CD4-positive, alpha-beta T cell (primary cell): ENCODE data around the gene BCAT1. TPM values are rescaled to one million over a fixed set of nuclear protein-coding genes. Genes with fewer than 3 reads are reported as not detected.

Experiments
- ATAC-seq: fragments of 200-7000 bp; cut with Tn5 transposase; one replicate; pipeline ENCODE4 v1.10.0; 2022; ENCODE audit warnings: mild to moderate bottlenecking; ENCODE audit not compliant: poor library complexity
- CTCF ChIA-PET: fragments of 350-600 bp; sonication (Branson Sonifier 250); formaldehyde crosslinking; loops from one replicate; lab custom pipeline; 2021; ENCODE audit warnings: antibody characterized with exemption, inconsistent platforms; lab: Charles Lee
- POLR2A ChIA-PET: fragments of 350-600 bp; sonication (Branson Sonifier 250); formaldehyde crosslinking; loops from one replicate; lab custom pipeline; 2021; ENCODE audit warnings: antibody characterized with exemption, inconsistent platforms; lab: Charles Lee
- DNase-seq, 14 experiments: peaks; one replicate each; pipeline ENCODE4 v3.0.0-alpha.2; 2013 to 2020; ENCODE audit warnings: mixed read lengths in 2 of 14
- H3K27ac ChIP-seq, 2 donors: one replicate each; pipeline versions ENCODE4 v1.5.1 to v1.7.0; 2013; ENCODE audit warnings: low read length in 2 of 2, low read depth in 1 of 2, mild to moderate bottlenecking in 1 of 2
- H3K27me3 ChIP-seq, 2 experiments: 1 replicate in 1 of 2; 2 replicates in 1 of 2; pipeline versions ENCODE4 v1.6.1 to v1.7.0; 2013; ENCODE audit warnings: low read length in 2 of 2, control low read depth in 1 of 2, mild to moderate bottlenecking in 1 of 2, moderate library complexity in 1 of 2; ENCODE audit not compliant: insufficient read depth in 2 of 2, control insufficient read depth in 1 of 2
- H3K36me3 ChIP-seq: one replicate; pipeline ENCODE4 v1.6.1; 2013; ENCODE audit warnings: low read length, control low read depth; ENCODE audit not compliant: insufficient read depth
- H3K4me1 ChIP-seq: one replicate; pipeline ENCODE4 v1.6.1; 2013; ENCODE audit warnings: low read length, control low read depth; ENCODE audit not compliant: insufficient read depth
- H3K4me3 ChIP-seq: one replicate; pipeline ENCODE4 v1.5.1; 2013; ENCODE audit warnings: mild to moderate bottlenecking, low read length, moderate library complexity
- H3K9me3 ChIP-seq, 2 experiments: 1 replicate in 1 of 2; 2 replicates in 1 of 2; pipeline versions ENCODE4 v1.6.1 to v1.7.0; 2013; ENCODE audit warnings: low read length in 2 of 2, mild to moderate bottlenecking in 2 of 2, control low read depth in 1 of 2, moderate library complexity in 1 of 2; ENCODE audit not compliant: control insufficient read depth in 1 of 2, insufficient read depth in 1 of 2
- H3K27ac Mint-ChIP-seq: one replicate; pipeline ENCODE4 v1.8.0; 2020; ENCODE audit warnings: mixed read lengths
- H3K27me3 Mint-ChIP-seq: one replicate; pipeline ENCODE4 v1.8.0; 2021; ENCODE audit warnings: mixed read lengths
- H3K36me3 Mint-ChIP-seq: one replicate; pipeline ENCODE4 v1.8.0; 2021; ENCODE audit warnings: low read depth, mixed read lengths
- H3K4me1 Mint-ChIP-seq: one replicate; pipeline ENCODE4 v1.8.0; 2021; ENCODE audit warnings: low read depth, mixed read lengths
- H3K4me3 Mint-ChIP-seq: one replicate; pipeline ENCODE4 v1.8.0; 2020; ENCODE audit warnings: mild to moderate bottlenecking, mixed read lengths
- H3K9me3 Mint-ChIP-seq: one replicate; pipeline ENCODE4 v1.8.0; 2020; ENCODE audit warnings: mixed read lengths
- CTCF ChIP-seq: fragments of 200-600 bp; IDR thresholded peaks from one replicate; pipeline ENCODE4 v1.8.0; 2022; ENCODE audit warnings: antibody characterized with exemption, mild to moderate bottlenecking
- intact Hi-C, 2 experiments: fragments of 100-400 bp; cut with DNase I in 1 of 2; cut with micrococcal nuclease in 1 of 2; formaldehyde crosslinking; loops; one replicate each; pipeline versions ENCODE4 v1.15.1 to v1.9.0; 2023 to 2025; cut with DNase I, micrococcal nuclease
- total RNA-seq, 174 experiments: library from RNA in 2 of 174; stranded (reverse) in 2 of 174; gene quantifications; one replicate each; pipeline ENCODE4 v1.2.3 and lab custom pipeline; 2021 to 2026

BCAT1 gene
- total RNA-seq, 2 experiments from 2014 or later, result 0.34 to 0.91 TPM

DNA sequence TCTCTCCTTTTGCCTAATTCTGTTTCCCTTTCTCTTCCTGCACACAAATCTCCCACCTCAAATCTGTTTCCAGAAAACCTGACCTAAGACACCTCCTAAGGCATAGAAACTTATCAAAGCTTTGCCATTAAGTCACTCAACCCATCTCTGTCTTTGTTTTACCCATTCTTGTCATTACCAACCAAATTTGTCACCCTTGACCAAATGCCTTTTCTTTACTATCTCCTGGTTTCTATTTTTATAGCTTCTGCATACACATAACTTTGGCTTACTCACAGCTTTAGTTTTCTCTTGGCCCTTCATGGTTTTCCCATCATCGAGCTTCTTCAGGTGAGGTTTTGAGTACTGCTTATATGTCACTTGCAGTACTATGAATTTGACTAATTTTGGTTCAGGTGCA lies 184.2 kb downstream of the BCAT1 start:
- intact Hi-C loops, result no loop called here
- H3K36me3 Mint-ChIP-seq, result no peaks in the 10 kb centered on the region
- H3K27ac ChIP-seq, result no peak overlapping the region
- TF ChIP-seq CTCF, result no peak
- no peaks in the 10 kb centered on the region for H3K9me3 ChIP-seq
- no peak for DNase-seq
- H3K27ac Mint-ChIP-seq, result no peak overlapping the region
- H3K4me3 ChIP-seq, result no peak overlapping the region
- peaks cover 4% of the 10 kb centered on the region for H3K27me3 Mint-ChIP-seq
- no peaks in the 10 kb centered on the region for H3K36me3 ChIP-seq
- no peaks in the 10 kb centered on the region for H3K4me1 ChIP-seq
- no peaks in the 10 kb centered on the region for H3K27me3 ChIP-seq
- ChIA-PET CTCF (no interaction called here), POLR2A (no interaction called here)
- H3K4me1 Mint-ChIP-seq, result no peaks in the 10 kb centered on the region
- H3K9me3 Mint-ChIP-seq, result no peaks in the 10 kb centered on the region
- no peak overlapping the region for H3K4me3 Mint-ChIP-seq
- no peak for ATAC-seq

DNA sequence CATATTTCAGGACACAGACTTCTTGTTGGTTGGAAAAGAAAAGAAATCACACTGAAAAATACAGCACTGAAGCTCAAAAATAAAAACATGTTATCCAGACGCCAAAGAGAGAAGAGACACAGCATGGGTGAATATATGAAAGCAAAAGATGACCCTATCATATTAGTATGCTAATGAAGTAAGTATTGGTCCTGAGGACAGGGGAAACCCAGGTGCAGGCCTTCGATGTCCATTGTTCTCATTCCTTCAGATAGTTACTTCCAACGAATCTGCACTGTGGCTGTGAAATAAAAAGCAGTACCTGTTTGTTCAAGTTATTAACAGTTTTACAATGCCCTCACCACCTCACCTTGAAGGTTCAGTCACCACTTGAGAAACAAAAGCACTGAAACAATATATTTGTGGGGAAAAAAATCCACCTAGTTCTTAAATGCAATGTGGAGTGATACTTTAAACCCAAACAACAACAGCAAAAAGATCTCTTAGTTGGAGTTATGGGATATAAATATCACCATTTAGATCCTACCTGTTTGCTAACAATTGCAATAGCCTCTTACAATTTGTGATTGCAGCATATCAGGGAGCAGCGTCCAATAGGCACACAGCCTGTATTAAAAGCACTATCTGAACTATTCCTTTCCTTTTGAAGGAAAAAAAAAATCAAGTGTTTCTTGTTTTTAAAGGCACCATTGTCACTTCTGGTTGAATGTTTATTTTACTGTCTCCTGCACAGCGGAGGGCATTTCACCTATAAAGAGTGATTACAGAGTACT lies 188.1 kb downstream of the BCAT1 start:
- intact Hi-C loops, result no loop called here
- no peaks in the 10 kb centered on the region for H3K36me3 Mint-ChIP-seq
- no peaks in the 10 kb centered on the region for H3K4me1 Mint-ChIP-seq
- H3K4me3 Mint-ChIP-seq, result no peak overlapping the region
- DNase-seq (no peak), ATAC-seq (no peak)
- no peak overlapping the region for H3K27ac Mint-ChIP-seq
- H3K27me3 ChIP-seq, result no peaks in the 10 kb centered on the region
- peaks cover 7% of the 10 kb centered on the region for H3K27me3 Mint-ChIP-seq
- no peaks in the 10 kb centered on the region for H3K36me3 ChIP-seq
- H3K4me3 ChIP-seq, result no peak overlapping the region
- ChIA-PET POLR2A (no interaction called here), CTCF (no interaction called here)
- no peaks in the 10 kb centered on the region for H3K9me3 Mint-ChIP-seq
- no peaks in the 10 kb centered on the region for H3K9me3 ChIP-seq
- H3K4me1 ChIP-seq, result no peaks in the 10 kb centered on the region
- no peak overlapping the region for H3K27ac ChIP-seq
- TF ChIP-seq CTCF, result no peak

DNA sequence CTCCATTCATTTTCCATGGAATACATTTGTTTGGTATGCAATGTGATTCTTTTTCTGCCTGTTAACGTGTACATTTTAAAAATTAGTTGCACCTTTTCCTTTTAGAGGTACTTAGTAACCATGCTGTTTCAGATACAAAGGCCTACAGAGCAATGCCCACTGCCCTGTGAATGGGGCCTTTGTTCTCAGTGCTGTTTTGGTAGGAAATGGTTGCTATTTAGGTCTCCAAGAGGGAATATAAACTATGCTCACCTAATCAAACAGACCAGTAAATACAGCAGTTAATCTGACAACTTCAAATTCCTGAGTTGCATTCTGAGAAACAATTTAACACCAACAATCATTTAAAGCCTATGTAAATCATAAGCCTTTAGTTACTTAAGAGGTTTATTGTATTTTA lies 188.7 kb downstream of the BCAT1 start:
- POLR2A ChIA-PET, result no interaction called here

More for the DNA sequence above, 188.7 kb downstream of the BCAT1 start:
- peaks cover 7% of the 10 kb centered on the region for H3K27me3 Mint-ChIP-seq
- no peak overlapping the region for H3K27ac Mint-ChIP-seq
- Histone ChIP-seq H3K27ac (no peak overlapping the region), H3K36me3 (no peaks in the 10 kb centered on the region), H3K4me1 (no peaks in the 10 kb centered on the region), H3K4me3 (no peak overlapping the region), H3K27me3 (no peaks in the 10 kb centered on the region), H3K9me3 (no peaks in the 10 kb centered on the region)
- H3K9me3 Mint-ChIP-seq, result no peaks in the 10 kb centered on the region
- no peaks in the 10 kb centered on the region for H3K4me1 Mint-ChIP-seq
- intact Hi-C loops, result no loop called here
- no peaks in the 10 kb centered on the region for H3K36me3 Mint-ChIP-seq
- DNase-seq (no peak), ATAC-seq (no peak)
- H3K4me3 Mint-ChIP-seq, result no peak overlapping the region
- TF ChIP-seq CTCF, result no peak
- CTCF ChIA-PET, result no interaction called here

Other genes starting within 250 kb of the BCAT1 start
- gene DNAI7, start 246.1 kb upstream of the BCAT1 start, total RNA-seq, result under 1 TPM in 1 of 2 experiments, not detected in 1; 0.36 TPM
- gene ETFRF1, start 246.1 kb upstream of the BCAT1 start, total RNA-seq, result 10 to 100 TPM; 32.9 to 39.8 TPM